Panc1 (cell line): Measurements from ENCODE around the gene LMOD1. TPM values are rescaled to one million over a fixed set of nuclear protein-coding genes. Genes with fewer than 3 reads are reported as not detected.

Experiments
- ATAC-seq: fragments of 200-7000 bp; cut with Tn5 transposase; 2 replicates; pipeline ENCODE4 v1.9.1; 2020; ENCODE audit warnings: mild to moderate bottlenecking, moderate library complexity
- BruUV-seq: library from RNA; stranded (reverse); fragments of 400-500 nt; replicated peaks from 2 replicates; lab custom pipeline; 2021; lab: Mats Ljungman, UMichigan
- CTCF ChIA-PET: fragments of 300-600 bp; sonication (Branson Sonifier 250); formaldehyde crosslinking; loops from one replicate; lab custom pipeline; 2022; ENCODE audit warnings: antibody characterized with exemption; lab: Charles Lee
- POLR2A ChIA-PET: fragments of 300-600 bp; sonication (Branson Sonifier 250); formaldehyde crosslinking; loops from one replicate; lab custom pipeline; 2022; ENCODE audit warnings: antibody characterized with exemption; lab: Charles Lee
- DNase-seq: peaks from one replicate; pipeline ENCODE4 v3.0.0-alpha.2; 2010; ENCODE audit warnings: low read depth, low spot score
- H3K27ac ChIP-seq: 2 replicates; pipeline ENCODE4 v1.5.1; 2011; ENCODE audit warnings: mild to moderate bottlenecking, low read length, inconsistent platforms
- H3K27me3 ChIP-seq: fragments of 200-500 bp; sonication (Bioruptor generic); 2 replicates; pipeline ENCODE4 v1.6.0; 2014; ENCODE audit warnings: low read length, inconsistent platforms; ENCODE audit not compliant: control insufficient read depth, insufficient read depth
- H3K36me3 ChIP-seq: fragments of 200-500 bp; sonication (Bioruptor generic); 2 replicates; pipeline ENCODE4 v1.5.1; 2014; ENCODE audit warnings: inconsistent platforms, mild to moderate bottlenecking, low read length, moderate library complexity; ENCODE audit not compliant: control insufficient read depth, insufficient read depth
- H3K4me1 ChIP-seq: 2 replicates; pipeline ENCODE4 v1.5.1; 2011; ENCODE audit warnings: inconsistent platforms, mild to moderate bottlenecking, low read length, moderate library complexity; ENCODE audit not compliant: control insufficient read depth, insufficient read depth
- H3K4me3 ChIP-seq, 2 experiments: 2 replicates each; pipeline ENCODE4 v1.5.1; 2011 to 2012; ENCODE audit warnings: low read depth in 2 of 2, low read length in 2 of 2, mild to moderate bottlenecking in 2 of 2, inconsistent platforms in 1 of 2, moderate library complexity in 1 of 2
- H3K9me3 ChIP-seq: fragments of 200-500 bp; sonication (Bioruptor generic); 2 replicates; pipeline ENCODE4 v1.5.1; 2014; ENCODE audit warnings: low read depth, mild to moderate bottlenecking, inconsistent platforms, low read length, moderate library complexity; ENCODE audit not compliant: control insufficient read depth, insufficient read depth
- CTCF ChIP-seq: fragments of 450-650 bp; IDR thresholded peaks from 2 replicates; pipeline ENCODE4 v1.5.1; 2017; ENCODE audit warnings: mild to moderate bottlenecking
- POLR2AphosphoS5 ChIP-seq: IDR thresholded peaks from 2 replicates; pipeline ENCODE4 v1.6.1; 2012; ENCODE audit warnings: mild to moderate bottlenecking, low read depth, low read length, moderate library complexity
- REST ChIP-seq, 2 experiments: IDR thresholded peaks; 2 replicates each; pipeline ENCODE4 v1.6.1; 2011 to 2012; ENCODE audit warnings: low read depth in 2 of 2, control low read depth in 1 of 2, low read length in 1 of 2, mild to moderate bottlenecking in 1 of 2, moderate library complexity in 1 of 2; ENCODE audit not compliant: insufficient read depth in 1 of 2
- SIN3A ChIP-seq: IDR thresholded peaks from 2 replicates; pipeline ENCODE4 v1.6.1; 2012; ENCODE audit warnings: low read depth, mild to moderate bottlenecking, low read length, moderate library complexity, borderline replicate concordance; ENCODE audit not compliant: insufficient read depth
- TCF7L2 ChIP-seq: IDR thresholded peaks from 2 replicates; pipeline ENCODE4 v1.6.1; 2011; ENCODE audit warnings: mild to moderate bottlenecking, low read depth, low read length, inconsistent platforms
- in situ Hi-C: cut with HindIII; loops from 2 replicates; pipeline ENCODE4 v1.10.0; 2016; ENCODE audit warnings: low sequenced_read_pairs, low pct_unique_long_range_greater_than_20kb
- intact Hi-C: fragments of 100-400 bp; cut with micrococcal nuclease; formaldehyde crosslinking; loops from one replicate; pipeline ENCODE4 v1.10.0; 2022; ENCODE audit not compliant: unreplicated experiment
- total RNA-seq: library from RNA; stranded (reverse); gene quantifications from one replicate; pipeline ENCODE4 v1.2.1, GENCODE V29; 2021; ENCODE audit not compliant: unreplicated experiment

LMOD1 gene
- total RNA-seq, 1 experiment from 2014 or later = 0.13 TPM

GRCh38 chr1:201884425-201884824 is 61.9 kb downstream of the LMOD1 start:
- no peak for DNase-seq

GRCh38 chr1:201883786-201884185 is 62.6 kb downstream of the LMOD1 start:
- no peak overlapping the region for H3K4me3 ChIP-seq
- H3K27me3 ChIP-seq = no peaks in the 10 kb centered on the region
- DNase-seq = no peak
- intact Hi-C loops = no loop called here
- no peak for TF ChIP-seq POLR2AphosphoS5
- no peak for TF ChIP-seq TCF7L2
- no peak for TF ChIP-seq REST (IDR thresholded peaks at IDR 0.05; ENCODE audit: insufficient read depth in 1 of 2, low read depth in 2 of 2, low read length in 1 of 2)
- TF ChIP-seq SIN3A = no peak
- TF ChIP-seq CTCF = no peak
- no peaks in the 10 kb centered on the region for H3K9me3 ChIP-seq
- BruUV-seq = no TSS peak
- in situ Hi-C loops = no loop called here
- ChIA-PET POLR2A (no interaction called here), CTCF (interaction anchor here (1.7 kb wide), 1 partner anchor 11 kb away, joined by 6 read pairs; no protein-coding TSS in a partner anchor)
- no peak for ATAC-seq
- H3K4me1 ChIP-seq = peaks cover 5% of the 10 kb centered on the region
- H3K27ac ChIP-seq = no peak overlapping the region
- H3K36me3 ChIP-seq = no peaks in the 10 kb centered on the region

More at GRCh38 chr1:201884425-201884824, 61.9 kb downstream of the LMOD1 start:
- no peak for ATAC-seq
- POLR2A ChIA-PET = no interaction called here
- BruUV-seq = no TSS peak
- Histone ChIP-seq H3K27me3 (no peaks in the 10 kb centered on the region), H3K27ac (no peak overlapping the region), H3K4me1 (peaks cover 7% of the 10 kb centered on the region), H3K36me3 (no peaks in the 10 kb centered on the region), H3K4me3 (no peak overlapping the region), H3K9me3 (no peaks in the 10 kb centered on the region)
- in situ Hi-C loops (no loop called here), intact Hi-C loops (no loop called here)
- TF ChIP-seq REST (IDR thresholded peaks at IDR 0.05; ENCODE audit: insufficient read depth in 1 of 2, low read depth in 2 of 2, low read length in 1 of 2) = no peak
- TF ChIP-seq TCF7L2 = no peak
- no peak for TF ChIP-seq SIN3A
- TF ChIP-seq POLR2AphosphoS5 = no peak
- TF ChIP-seq CTCF = no peak
- CTCF ChIA-PET = no interaction called here
